Measurements from ENCODE around the gene RABGAP1L.
"Not testable (repeated sequence)": the region's sequence is repeated elsewhere in the genome, so short reads cannot be mapped to it uniquely, and the experiment has no call there.

The RABGAP1L gene

GRCh38 chr1:174159252-174160108 is at the start of gene RABGAP1L:
Gene RABGAP1L, plus strand, starts transcription at chr1:174159520.
- peak; percentile 86 to 87 for ATAC-seq

GRCh38 chr1:174110053-174110452 is 49.3 kb upstream of the RABGAP1L start:
- ATAC-seq = no peak

- ATAC-seq = no peak
Measured at GRCh38 chr1:174112489-174113162, 46.7 kb upstream of the RABGAP1L start.

- no peak for ATAC-seq
Measured at GRCh38 chr1:174114106-174114505, 45.2 kb upstream of the RABGAP1L start.

GRCh38 chr1:174114788-174115448 is 44.4 kb upstream of the RABGAP1L start:
- ATAC-seq = peak; percentile 64 to 73

GRCh38 chr1:174116042-174116441 is 43.3 kb upstream of the RABGAP1L start:
- ATAC-seq = peak in 1 of 2 donors; percentile 33

- ATAC-seq = no peak
Measured at GRCh38 chr1:174118751-174119150, 40.6 kb upstream of the RABGAP1L start.

- not testable (repeated sequence) for ATAC-seq
Measured at GRCh38 chr1:174122318-174122717, 37.0 kb upstream of the RABGAP1L start.

- ATAC-seq = no peak
Measured at GRCh38 chr1:174123843-174124242, 35.5 kb upstream of the RABGAP1L start.

GRCh38 chr1:174127176-174127575 is 32.1 kb upstream of the RABGAP1L start:
- ATAC-seq = not testable (repeated sequence)

- no peak for ATAC-seq
Measured at GRCh38 chr1:174131032-174131638, 28.2 kb upstream of the RABGAP1L start.

- no peak for ATAC-seq
Measured at GRCh38 chr1:174134003-174134659, 25.2 kb upstream of the RABGAP1L start.

- no peak for ATAC-seq
Measured at GRCh38 chr1:174135211-174135610, 24.1 kb upstream of the RABGAP1L start.

GRCh38 chr1:174136714-174137113 is 22.6 kb upstream of the RABGAP1L start:
- ATAC-seq = no peak

- ATAC-seq = no peak
Measured at GRCh38 chr1:174142836-174143235, 16.5 kb upstream of the RABGAP1L start.

- not testable (repeated sequence) for ATAC-seq
Measured at GRCh38 chr1:174143727-174144396, 15.5 kb upstream of the RABGAP1L start.

GRCh38 chr1:174144397-174144783 is 14.9 kb upstream of the RABGAP1L start:
- not testable (repeated sequence) for ATAC-seq

- no peak for ATAC-seq
Measured at GRCh38 chr1:174149216-174149615, 10.1 kb upstream of the RABGAP1L start.

GRCh38 chr1:174150499-174150898 is 8.8 kb upstream of the RABGAP1L start:
- no peak for ATAC-seq

GRCh38 chr1:174152427-174152826 is 6.9 kb upstream of the RABGAP1L start:
- no peak for ATAC-seq

GRCh38 chr1:174153085-174153824 is 6.1 kb upstream of the RABGAP1L start:
- peak; percentile 54 to 68 for ATAC-seq
